UCSD-AML1 (cell line): ENCODE data around the gene TCF20.

Experiments used
- DNase-seq: peaks from one replicate; lab custom pipeline; 2025; ENCODE audit not compliant: unreplicated experiment; lab: John Stamatoyannopoulos, UW

Gene TCF20

DNA sequence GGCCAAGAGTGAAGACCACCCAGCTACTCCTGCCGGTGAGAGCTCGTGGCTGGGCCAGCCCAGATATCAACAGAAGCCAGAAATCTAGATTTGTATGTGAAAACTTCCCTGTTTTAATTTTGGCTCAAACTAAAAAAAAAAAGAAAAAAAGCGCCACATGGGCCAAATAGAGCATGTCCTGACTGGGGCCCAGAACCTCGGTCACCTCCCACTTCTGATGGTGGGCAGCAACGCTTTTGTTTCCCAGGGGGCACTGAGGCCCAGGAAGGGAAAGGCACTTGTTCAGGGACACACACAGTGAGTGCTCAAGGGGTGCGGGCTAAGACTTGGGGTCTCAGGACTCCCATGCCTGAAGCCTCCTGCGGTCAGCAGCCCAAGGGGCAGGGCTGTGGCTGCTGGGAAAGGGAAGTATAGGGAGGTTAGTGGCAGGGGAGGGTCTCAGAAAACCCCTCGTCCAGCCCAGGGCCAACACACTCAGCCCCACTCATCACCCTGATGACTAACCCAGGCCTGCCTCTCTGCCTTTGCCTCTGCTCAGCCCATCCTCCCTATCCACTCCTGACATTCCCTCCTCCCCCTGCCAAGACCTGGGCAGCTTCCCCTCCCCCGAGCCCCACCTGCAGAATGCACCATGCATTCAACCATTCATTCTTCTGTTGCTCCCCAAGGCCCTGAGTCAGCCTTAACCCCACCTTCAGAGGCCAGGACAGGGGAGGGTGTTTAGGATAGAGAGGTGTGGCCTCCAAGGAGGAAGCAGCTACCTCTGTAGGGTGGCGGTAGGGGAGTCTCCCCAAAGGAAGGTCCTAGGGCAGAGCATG is 30.0 kb upstream of the TCF20 start:
- DNase-seq: peak; percentile 49

DNA sequence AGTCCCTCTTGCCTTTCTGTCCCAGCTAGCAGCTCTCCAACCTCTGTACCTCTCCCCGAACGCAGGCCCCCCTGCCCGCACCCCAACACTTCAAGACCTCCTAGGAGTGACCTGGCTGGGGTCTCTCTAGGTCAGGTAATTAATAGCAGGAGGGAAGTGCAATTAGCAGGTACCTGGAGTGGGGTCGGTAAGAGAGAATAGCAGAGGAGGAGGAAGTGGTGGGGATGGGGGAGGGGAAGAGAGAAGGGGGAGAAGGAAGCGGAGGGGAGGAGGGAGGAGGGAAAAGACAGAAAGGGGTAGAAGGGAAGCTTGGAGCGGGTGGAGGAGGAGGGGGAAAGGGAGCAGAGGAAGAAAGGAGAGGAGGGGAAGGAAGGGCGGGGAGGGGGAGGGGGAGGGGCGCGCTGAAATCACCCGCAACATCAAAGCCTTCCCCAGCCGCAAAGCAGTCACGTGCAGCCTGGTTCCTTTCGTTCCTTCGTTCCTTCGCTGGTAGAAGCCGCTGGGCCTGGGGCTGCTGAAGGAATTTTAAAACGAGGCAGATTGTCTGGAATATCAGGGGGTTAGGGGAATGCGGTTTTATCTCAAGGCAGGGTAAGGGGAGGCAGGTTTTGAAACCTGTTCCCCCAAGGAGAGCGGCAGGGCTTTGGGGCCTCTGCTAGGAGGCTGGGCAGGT is 29.3 kb upstream of the TCF20 start:
- peak; percentile 81 for DNase-seq

DNA sequence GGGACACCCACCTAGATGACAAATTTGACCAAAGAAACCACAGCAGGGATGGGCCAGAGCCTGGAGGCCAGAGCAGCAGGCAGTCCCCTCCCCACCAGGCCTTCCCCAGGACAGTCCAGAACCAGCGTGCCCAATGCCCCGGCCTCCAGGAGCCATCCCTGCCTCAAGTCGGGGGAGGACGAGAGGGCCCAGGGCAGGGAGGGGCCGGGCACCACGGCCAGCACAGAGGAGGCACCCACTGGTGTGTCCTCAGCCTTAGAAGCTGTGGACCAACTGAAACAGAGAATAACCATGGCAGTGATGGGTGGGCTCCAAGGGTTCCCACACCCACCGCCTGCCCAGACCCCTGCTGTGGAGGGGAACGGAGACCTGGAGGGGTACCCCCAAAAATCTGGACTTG is 28.3 kb upstream of the TCF20 start:
- DNase-seq: no peak

DNA sequence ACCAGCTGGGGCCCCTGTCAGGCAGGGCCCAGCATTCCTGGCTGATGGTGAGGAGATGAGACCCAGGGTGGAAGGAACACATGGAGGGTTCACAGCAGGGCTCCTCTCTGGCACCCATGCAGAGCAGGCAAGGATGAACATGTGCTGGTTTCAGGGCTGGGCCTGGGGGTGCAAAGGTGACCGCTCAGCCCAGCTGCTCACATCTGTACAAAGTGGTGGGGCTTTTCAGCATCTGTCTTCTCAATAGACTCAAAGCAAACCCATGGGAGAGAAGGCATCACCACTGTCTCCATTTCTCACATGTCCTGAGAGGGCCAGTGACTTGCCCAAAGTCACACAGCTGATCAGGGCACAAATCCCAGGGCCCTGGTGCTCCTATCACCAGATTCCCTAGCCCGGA is 27.3 kb upstream of the TCF20 start:
- no peak for DNase-seq

DNA sequence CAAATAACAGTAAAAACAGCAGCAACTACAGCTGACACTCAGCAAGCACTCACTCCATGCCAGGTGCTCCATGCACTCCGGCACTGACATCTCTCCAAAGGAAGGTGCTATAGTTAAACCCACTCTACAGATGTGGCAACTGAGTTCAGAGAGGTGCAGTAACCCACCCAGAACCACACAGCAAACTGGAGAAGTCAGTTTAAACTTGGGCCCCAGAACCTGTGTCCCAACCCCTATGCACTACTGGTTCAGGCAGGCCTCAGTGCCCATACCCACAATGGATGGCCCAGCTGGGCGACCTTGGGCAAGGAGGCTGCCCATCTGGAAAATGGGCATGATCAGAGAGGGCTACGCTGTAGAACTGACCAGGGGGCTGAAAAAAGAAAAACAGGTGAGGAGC is 26.4 kb upstream of the TCF20 start:
- DNase-seq: no peak

DNA sequence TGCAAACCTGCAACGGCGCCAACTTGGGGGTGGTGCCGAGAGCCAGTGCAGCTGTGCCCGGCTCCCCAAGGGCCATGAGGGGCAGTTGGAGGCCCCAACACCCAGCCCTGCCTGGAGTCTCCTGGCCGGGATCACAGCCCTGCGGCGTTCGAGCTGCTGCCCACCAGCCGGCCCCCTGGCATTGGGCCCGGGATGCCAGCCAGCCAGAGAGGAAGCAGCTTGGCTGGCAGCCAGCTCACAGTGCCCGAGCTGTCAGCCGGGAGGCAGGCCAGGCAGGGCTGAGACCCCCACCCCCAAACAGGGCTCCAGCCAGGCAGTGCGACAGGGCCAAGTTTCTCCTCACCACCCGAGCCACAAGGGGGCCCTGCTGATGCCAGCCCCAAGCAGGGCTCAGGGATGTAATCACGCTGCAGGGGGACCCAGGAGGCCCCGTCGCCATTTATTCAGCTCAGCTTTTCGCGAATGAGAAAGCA is 26.0 kb upstream of the TCF20 start:
- no peak for DNase-seq

DNA sequence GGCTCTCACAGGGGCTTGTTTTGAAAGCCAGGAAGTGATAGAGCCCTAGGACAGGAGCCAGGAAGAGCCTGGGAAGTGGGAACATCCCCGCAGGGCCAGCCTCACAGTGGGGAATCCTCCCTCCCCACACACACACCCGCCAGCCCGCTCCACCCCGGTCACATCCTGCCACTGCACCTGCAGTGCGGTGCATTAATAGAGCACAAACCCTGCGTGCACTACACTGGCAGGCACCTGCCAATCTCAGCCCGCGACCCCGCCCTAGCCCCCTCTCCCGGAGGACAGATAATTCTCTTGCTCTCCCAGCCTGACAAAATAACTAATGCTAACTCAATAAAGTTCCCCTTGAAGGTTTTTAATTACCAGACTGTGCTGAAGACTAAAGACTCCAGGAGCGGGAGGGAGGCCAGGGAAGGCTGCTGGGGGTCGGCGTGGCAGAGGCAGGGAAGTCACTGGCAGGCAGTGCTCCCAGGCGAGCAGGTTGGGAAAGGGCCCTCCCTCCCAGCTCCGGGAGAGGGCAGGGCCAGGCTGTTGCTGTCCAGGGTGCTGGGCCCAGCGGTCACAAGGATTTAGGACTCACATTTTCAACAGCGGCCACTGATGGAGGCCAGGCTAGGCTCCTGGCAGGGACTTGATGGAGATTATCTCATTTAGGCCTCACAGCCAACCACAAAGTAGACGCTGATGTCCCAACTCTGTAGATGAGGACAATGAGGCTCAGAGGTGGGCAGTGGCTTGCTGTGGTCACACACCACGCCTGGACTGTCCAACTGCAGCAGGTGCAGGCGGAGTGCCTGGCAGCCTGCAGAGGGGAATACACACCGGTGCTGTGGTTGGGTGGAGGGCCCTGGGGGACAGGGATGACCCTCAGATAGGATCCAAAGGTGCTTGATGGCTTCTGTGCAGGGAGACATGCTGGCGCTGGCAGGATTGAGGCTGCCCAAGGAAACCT is 23.9 kb upstream of the TCF20 start:
- DNase-seq: peak; percentile 35

DNA sequence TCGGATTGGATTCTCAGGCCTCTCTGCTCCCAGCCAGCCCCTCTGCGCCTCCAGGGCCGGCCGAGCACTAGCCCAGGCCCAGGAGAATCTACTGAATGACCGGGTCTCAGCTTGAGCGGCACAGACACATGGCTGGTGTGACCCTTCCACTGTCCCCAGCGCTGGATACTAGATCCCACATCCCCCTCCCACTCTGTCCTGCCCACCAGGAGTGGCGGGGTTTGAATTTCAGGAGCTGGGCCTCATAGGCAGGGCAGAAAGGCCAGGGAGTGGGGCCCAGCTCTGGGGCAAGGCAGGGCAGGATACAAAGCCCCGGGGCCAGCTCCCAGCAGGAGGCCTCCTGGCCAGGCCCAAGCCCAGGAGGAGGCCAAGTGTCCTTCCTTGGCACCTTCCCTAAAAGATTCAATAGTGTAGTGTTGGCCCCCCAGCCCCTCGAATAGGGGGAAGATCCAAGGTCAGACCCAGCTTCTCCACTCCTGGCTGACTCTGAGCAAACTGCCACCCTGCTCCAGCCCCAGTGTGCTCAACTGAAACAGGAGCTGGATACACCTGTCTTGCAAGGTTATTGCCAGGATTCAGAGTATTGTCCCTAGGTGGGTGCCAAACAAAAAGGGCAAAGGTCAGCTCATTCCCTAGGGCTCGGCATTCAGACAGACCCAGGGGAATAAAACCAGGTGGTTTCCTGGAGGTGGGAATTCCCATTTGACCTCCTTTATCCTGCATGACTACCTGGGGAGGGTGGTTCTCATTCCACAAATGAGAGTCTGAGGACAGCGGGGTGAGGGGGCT is 22.5 kb upstream of the TCF20 start:
- DNase-seq: no peak

DNA sequence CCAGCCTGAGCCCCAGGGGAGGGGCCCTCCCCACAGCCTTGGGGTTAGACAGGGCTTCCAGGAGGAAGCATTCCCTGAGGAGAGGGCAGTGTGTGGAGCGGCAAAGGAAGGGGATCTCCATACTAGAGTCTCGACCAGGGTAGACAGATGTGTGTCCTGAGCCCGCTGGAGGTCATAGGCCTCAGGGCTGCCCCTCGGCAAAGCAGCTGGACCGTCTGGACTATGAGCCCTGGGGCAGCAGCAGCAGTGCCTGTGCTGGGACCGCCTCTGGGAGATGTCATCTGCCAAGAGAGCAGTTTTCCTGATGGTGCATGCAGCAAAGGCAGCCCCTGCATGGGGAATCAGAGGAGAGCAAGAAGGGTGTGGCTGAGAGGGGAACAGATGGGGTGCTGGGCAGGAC is 20.8 kb upstream of the TCF20 start:
- DNase-seq: no peak

DNA sequence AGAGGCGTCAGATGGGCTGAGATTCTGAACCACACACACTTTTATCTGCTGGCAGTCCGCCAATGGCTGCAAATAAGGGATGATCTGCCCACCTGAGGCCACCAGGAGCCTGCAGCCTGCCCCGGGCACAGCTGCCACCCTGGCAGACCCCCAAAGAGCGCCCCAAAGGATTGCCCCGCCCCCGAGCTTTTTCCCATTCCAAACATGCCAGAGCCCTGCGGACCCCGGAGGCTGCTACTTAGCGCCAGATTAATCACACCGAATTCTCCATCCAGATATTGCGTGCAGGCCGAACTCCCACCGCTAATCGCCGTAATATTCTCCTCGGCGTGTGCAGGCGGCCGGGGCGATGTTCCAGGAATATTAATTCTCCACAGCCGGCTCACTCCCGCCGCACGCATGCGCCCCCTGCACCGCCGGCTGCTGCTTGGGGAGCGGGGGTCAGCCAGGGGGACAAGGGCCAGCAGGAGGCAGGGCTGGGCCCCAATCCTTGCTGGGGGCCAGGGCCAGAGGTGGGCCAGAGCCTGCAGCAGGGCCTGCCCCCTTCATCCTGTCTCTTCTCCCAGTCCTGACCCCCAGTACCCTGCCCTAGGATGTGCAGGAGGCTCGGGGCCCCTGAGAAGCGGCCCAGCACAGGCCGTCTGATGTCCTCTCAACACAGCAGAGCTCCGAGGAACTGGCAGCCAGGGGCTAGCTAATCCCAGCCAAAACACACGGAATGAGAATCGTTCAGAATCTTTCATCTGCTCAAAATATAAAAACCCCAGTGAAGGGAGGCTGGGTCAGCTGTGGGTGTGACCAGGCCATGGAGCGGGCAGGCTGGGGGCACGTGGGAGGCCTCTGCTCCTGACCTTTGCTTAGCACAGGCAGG is 19.5 kb upstream of the TCF20 start:
- DNase-seq: no peak

DNA sequence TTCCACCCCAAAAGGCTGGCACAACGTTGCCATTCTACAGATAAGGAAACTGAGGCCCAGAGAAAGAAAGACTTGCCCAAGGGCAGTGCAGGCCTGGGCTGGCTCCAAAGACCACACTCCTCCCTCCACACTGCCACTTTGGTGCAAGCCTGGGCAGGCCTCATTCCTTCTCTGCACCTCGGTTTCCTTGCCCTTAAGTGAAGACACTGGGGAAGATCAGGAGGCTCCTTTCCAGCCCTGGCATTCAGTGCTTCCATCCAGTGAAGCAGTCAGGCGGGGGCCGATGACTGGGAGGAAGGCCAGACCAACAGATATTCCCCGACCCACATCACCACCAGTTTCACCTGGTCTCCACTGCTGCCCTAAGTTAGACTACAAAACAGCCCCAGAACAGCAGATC is 18.3 kb upstream of the TCF20 start:
- no peak for DNase-seq

DNA sequence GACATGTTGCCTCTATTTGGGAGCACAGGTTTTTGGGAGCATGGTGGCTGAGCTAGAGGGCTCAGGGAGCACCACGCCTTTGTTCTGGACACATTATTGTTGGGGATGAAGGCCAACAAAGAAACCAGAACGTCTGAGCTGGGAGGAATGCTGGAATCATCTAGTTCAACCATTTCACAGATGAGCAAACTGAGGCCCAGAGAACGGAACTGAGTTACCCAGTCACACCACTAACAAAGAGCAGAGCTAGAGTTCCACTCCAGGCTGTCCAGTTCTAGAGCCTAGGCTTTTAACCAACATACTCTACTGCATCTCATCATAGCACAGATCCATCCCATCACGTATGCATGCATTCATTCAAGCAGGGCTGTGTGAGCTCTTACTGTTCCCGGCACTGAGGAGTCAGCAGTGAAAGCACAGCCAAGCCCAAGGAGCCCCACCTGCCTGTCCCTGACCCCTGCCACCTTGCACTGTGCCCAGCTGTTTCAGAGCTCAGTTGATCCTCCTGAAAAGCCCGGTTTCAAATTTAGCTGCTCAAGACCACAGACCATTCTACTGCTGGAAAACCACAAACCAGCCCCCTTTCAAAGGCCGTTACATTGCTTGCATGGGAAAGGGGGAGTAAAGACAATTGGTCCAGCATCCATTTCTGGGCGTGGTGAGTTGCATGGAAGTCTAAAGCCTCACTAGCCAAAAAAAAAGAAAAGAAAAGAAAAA is 16.9 kb upstream of the TCF20 start:
- no peak for DNase-seq

DNA sequence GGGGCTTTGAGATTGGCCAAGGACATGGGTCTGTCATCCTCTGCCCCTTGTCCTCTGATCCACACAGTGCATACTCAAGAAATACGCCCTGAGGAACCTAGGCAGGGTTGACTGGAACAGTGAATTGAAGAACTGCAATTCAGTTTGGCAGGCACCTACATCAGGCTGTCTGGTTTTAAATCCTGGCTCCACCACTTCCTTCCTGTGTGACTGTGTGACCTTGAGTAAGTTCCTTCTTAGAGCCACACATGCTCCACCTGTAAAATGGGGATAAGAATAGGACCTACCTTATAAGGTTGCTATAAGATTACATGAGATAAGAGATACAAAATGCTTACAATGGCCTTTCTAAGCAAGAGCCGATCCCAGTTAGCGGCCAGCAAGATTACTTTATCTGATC is 15.8 kb upstream of the TCF20 start:
- no peak for DNase-seq

DNA sequence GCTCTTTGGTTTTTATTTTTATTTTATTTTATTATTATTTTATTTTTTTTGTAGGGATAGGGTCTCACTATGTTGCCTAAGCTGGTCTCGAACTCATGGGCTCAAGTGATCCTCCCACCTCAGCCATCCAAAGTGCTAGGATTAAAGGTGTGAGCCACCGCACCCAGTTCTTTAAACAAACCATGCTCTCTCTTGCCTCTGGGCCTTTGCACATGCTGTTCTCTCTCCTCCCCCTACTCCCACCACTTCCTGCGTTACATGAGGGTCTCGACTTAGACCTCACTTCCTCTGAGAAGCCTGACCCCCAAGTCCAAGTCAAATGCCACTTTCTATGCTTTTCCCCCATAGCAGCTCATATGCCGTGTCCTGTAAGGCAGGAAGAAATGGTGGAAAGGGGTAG is 15.2 kb upstream of the TCF20 start:
- no peak for DNase-seq

DNA sequence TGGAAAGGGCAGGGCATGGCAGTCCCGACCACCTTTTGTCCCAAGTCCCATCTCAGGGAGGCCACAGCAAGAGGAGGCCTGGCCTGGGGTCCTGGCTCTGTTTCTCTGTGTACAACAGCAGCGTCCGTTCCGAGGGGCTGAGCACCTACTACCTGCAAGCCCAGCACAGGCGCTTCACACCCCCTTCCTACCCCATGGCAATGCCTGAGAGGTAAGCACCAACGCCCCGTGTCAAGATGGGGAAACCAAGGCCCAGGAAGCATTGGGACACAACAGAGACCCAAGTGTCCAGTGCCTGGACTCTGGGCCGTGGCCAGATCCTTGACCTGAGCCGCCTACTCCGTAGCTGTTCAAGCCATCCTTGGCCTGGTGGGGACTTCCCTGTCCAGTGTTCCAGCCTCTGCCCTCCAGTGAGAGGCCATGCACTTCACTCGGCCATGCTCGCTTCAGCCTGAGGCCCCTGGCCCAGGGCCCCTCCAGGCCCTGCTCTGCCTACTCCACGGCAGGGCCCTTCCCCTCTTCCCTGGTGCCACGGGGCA is 14.3 kb upstream of the TCF20 start:
- no peak for DNase-seq

DNA sequence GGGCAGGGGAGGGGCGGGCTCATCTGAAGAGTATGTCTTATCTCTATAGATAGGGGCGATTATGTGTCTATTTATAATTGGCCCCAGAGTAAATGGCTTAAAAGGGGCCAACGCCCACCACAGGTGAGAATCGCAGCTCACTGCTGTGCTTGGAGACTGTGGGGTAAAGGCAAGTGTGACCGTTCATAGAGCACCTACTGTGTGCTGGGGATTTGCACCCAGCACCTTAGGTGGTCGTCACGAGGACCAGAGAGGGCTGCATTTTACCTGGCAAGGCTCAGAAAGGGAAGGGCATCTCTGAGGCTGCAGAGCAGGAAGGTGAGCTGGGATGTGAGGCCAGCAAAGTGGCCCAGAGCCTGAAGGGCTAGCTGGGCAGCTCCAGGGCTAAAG is 13.7 kb upstream of the TCF20 start:
- no peak for DNase-seq

DNA sequence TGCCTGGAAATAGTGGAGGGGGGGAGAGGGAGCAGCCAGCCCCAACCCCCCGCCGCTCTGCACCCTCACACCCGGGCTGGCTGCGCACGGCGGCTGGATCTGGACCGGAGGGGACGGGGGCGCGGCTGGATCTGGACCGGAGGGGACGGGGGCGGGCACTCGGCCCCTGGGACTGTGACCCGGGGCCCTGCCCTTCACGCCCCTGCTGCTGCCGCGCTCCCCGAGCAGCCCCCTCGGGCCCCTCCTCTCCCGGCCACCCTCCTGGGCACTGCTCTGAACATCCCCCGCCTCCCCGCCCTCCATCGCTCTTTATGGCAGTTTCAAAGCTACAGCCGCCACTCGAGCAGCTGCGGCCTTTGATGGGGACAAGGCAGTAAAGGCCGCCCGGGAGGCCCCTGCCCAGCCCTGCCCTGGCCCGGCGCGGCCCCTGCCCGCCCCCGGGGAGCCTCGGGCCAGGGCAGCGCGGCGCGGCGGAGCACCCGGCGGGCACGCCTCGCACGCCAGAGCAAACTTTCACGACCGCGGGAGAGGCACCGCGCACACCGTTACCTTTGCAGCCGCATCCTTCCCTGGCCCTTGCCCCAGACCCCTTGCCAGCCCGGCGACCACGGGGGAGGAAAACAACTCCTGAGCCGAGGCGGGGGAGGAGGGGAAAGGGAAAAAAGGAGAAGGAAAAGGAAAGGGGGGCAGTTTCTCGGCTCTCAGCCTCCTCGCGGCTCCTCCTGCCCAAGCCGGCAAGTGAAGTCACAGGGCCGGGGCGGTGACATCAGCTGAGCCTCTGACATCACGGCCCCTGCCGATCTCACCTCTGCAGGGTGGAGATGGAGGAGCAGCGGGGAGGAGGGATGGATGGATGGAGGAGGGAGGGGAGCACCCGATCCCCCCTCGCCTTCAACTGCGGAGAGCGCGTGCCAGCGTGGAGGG is 13.1 kb upstream of the TCF20 start:
- DNase-seq: no peak

DNA sequence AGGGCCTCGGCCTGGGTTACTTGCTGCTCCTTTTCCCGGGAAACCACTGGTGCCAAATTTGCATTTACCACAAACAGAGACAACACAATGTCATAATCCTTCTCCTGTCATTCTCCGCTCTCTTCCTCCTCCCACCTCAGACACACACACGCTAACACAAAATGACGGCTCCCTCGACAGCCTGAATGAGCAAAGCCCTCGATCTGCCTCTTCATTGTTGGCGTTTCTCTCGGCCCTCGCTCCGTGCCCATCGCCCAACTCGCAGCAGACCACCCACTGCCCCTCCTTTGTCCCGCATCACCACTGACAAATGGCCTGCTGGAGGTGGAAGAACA is 12.5 kb upstream of the TCF20 start:
- no peak for DNase-seq
